HepG2 (cell line): ENCODE data around the gene SUCLG1. TPM values are rescaled to one million over a fixed set of nuclear protein-coding genes. Genes with fewer than 3 reads are reported as not detected.

Experiments
- DNMT3B ChIP-seq: conservative IDR thresholded peaks from 2 replicates; pipeline ENCODE4 v1.6.1; 2016; ENCODE audit warnings: missing biosample characterization, control low read depth
- HOMEZ ChIP-seq: IDR thresholded peaks from 2 replicates; pipeline ENCODE4 v1.6.1; 2016; ENCODE audit warnings: low read depth
- NRL ChIP-seq: sonication (generic); formaldehyde crosslinking; IDR thresholded peaks from 2 replicates; pipeline ENCODE4 v1.5.0; 2020; ENCODE audit warnings: missing genetic modification reagents, mild to moderate bottlenecking, moderate library complexity, borderline replicate concordance
- POLR2AphosphoS2 ChIP-seq: IDR thresholded peaks from 2 replicates; pipeline ENCODE4 v1.6.1; 2011; ENCODE audit warnings: low read depth, low read length, improper control_type of control experiment
- SMYD3 ChIP-seq: sonication (generic); formaldehyde crosslinking; IDR thresholded peaks from 2 replicates; pipeline ENCODE4 v1.8.1; 2023; ENCODE audit warnings: mild to moderate bottlenecking, missing genetic modification reagents
- ZNF281 ChIP-seq: sonication (generic); formaldehyde crosslinking; IDR thresholded peaks from 2 replicates; pipeline ENCODE4 v1.4.0; 2020; ENCODE audit warnings: missing genetic modification reagents, borderline replicate concordance
- ZNF557 ChIP-seq: sonication (generic); formaldehyde crosslinking; IDR thresholded peaks from 2 replicates; pipeline ENCODE4 v1.4.0; 2020; ENCODE audit warnings: missing genetic modification reagents
- polyA plus RNA-seq, 8 experiments: library from polyadenylated mRNA; depleted of rRNA in 3 of 8; stranded (reverse) in 7 of 8; unstranded in 1 of 8; fragments of >200 nt; fragmentation: Illumina TruSeq in 4 of 8; extraction: Trizol in 4 of 8; gene quantifications; 2 replicates each; pipeline versions ENCODE4 v1.2.1 to v1.2.3, GENCODE V29; 2011 to 2016; ENCODE audit warnings: low read depth in 4 of 8, missing spikeins in 1 of 8, mixed read lengths in 1 of 8; ENCODE audit not compliant: insufficient read depth in 1 of 8
- total RNA-seq, 5 experiments: library from RNA; depleted of rRNA; stranded (reverse); fragments of >200 nt; fragmentation: Illumina TruSeq; extraction: Trizol; gene quantifications; 2 replicates each; pipeline ENCODE4 v1.2.3, GENCODE V29; 2016; ENCODE audit warnings: low read depth in 1 of 5
- TF ChIP-seq, protein P1 (sequence below): sonication (generic); formaldehyde crosslinking; conservative IDR thresholded peaks from 2 replicates; pipeline ENCODE4 v1.8.0; 2022; ENCODE audit warnings: low read depth, missing genetic modification reagents
- TF ChIP-seq, protein P2 (sequence below): sonication (generic); formaldehyde crosslinking; IDR thresholded peaks from 2 replicates; pipeline ENCODE4 v1.8.0; 2022; ENCODE audit warnings: mild to moderate bottlenecking, missing genetic modification reagents, borderline replicate concordance
- TF ChIP-seq, protein P3 (sequence below): sonication (generic); formaldehyde crosslinking; IDR thresholded peaks from 2 replicates; pipeline ENCODE4 v1.4.0; 2020; ENCODE audit warnings: missing genetic modification reagents, borderline replicate concordance
- TF ChIP-seq, protein P4 (sequence below): sonication (generic); formaldehyde crosslinking; IDR thresholded peaks from 2 replicates; pipeline ENCODE4 v1.4.0; 2020; ENCODE audit warnings: missing genetic modification reagents

Gene SUCLG1
- total and polyA plus RNA-seq, 2 of the 13 experiments (the other 11 are each of a cell fraction or from before 2014, with no cell fraction given), result 58.7 to 121 TPM

DNA sequence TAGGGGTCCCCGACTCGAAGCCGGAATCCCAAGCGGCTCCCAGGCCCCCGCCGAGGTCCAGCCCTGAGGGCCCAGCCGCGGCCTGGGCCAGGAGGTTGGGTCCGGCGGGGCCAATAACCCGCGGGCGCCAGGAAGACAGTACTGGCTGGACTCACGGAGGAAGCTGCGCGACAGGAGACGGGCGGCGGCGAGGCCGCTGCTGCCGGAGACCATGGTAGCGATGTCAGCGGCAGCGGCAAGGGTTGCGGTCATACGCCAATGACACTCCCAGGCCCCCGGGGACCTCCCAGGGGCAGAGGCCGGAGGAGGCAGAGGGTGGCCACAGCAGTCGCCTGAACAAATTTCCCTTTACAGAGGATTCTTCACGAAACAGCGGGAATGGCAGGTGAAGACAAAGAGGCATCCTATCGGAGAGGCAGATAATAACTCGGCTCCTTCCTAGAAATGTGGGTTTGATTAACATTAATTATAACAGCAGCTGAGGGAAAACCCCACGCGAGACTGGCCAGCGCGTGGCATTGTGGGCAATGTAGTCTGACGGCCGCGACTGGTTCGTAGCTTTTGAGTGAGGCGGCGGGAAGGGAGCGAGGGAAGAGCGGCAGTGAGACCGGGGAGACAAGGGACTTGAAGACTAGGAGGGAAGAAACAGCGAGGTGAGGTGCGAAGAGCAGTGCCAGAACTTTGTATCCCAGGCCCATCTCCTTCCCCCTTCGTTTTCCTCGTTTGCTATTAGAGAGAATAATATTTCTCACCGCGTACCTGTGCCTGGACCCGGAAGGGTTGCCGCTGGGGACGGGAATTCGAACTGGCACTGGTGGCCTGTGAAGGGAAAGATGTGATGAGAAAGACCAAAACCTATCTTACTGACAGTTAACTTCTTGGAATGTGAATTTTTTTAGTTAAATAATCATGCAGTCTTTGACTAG, at the start of gene SUCLG1 (continued):
- 0 out of 2 replicates have a peak, but pooled peaks have one; percentile 19 for TF ChIP-seq NRL (CRISPR knock-in tag)
- TF ChIP-seq, protein P1, sequence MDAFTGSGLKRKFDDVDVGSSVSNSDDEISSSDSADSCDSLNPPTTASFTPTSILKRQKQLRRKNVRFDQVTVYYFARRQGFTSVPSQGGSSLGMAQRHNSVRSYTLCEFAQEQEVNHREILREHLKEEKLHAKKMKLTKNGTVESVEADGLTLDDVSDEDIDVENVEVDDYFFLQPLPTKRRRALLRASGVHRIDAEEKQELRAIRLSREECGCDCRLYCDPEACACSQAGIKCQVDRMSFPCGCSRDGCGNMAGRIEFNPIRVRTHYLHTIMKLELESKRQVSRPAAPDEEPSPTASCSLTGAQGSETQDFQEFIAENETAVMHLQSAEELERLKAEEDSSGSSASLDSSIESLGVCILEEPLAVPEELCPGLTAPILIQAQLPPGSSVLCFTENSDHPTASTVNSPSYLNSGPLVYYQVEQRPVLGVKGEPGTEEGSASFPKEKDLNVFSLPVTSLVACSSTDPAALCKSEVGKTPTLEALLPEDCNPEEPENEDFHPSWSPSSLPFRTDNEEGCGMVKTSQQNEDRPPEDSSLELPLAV (CRISPR knock-in tag), result no peak
- TF ChIP-seq POLR2AphosphoS2, result no peak
- no peak for TF ChIP-seq ZNF557 (CRISPR knock-in tag)
- peak; percentile 82; the same call in 1 of the 2 replicates for TF ChIP-seq DNMT3B
- no peak for TF ChIP-seq ZNF281 (CRISPR knock-in tag)
- TF ChIP-seq, protein P2, sequence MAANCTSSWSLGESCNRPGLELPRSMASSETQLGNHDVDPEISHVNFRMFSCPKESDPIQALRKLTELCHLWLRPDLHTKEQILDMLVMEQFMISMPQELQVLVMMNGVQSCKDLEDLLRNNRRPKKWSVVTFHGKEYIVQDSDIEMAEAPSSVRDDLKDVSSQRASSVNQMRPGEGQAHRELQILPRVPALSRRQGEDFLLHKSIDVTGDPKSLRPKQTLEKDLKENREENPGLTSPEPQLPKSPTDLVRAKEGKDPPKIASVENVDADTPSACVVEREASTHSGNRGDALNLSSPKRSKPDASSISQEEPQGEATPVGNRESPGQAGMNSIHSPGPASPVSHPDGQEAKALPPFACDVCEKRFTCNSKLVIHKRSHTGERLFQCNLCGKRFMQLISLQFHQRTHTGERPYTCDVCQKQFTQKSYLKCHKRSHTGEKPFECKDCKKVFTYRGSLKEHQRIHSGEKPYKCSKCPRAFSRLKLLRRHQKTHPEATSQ (CRISPR knock-in tag), result 0 out of 2 replicates have a peak, but pooled peaks have one; percentile 7
- no peak for TF ChIP-seq SMYD3 (CRISPR knock-in tag)
- TF ChIP-seq, protein P3, sequence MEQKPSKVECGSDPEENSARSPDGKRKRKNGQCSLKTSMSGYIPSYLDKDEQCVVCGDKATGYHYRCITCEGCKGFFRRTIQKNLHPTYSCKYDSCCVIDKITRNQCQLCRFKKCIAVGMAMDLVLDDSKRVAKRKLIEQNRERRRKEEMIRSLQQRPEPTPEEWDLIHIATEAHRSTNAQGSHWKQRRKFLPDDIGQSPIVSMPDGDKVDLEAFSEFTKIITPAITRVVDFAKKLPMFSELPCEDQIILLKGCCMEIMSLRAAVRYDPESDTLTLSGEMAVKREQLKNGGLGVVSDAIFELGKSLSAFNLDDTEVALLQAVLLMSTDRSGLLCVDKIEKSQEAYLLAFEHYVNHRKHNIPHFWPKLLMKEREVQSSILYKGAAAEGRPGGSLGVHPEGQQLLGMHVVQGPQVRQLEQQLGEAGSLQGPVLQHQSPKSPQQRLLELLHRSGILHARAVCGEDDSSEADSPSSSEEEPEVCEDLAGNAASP (CRISPR knock-in tag), result peak; percentile 55
- TF ChIP-seq, protein P4, sequence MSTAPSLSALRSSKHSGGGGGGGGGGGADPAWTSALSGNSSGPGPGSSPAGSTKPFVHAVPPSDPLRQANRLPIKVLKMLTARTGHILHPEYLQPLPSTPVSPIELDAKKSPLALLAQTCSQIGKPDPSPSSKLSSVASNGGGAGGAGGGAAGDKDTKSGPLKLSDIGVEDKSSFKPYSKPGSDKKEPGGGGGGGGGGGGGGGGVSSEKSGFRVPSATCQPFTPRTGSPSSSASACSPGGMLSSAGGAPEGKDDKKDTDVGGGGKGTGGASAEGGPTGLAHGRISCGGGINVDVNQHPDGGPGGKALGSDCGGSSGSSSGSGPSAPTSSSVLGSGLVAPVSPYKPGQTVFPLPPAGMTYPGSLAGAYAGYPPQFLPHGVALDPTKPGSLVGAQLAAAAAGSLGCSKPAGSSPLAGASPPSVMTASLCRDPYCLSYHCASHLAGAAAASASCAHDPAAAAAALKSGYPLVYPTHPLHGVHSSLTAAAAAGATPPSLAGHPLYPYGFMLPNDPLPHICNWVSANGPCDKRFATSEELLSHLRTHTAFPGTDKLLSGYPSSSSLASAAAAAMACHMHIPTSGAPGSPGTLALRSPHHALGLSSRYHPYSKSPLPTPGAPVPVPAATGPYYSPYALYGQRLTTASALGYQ (CRISPR knock-in tag), result no peak
- peak; percentile 57; the same call in 1 of the 2 replicates for TF ChIP-seq HOMEZ
